Activated CD8-positive, alpha-beta T cell treated with anti-CD3 and anti-CD28 coated beads for 36 hours (primary cell): Measurements from ENCODE around the gene CDH13. TPM values are rescaled to one million over a fixed set of nuclear protein-coding genes. Genes with fewer than 3 reads are reported as not detected.

Experiments used
- ATAC-seq: fragments of 200-7000 bp; cut with Tn5 transposase; one replicate; pipeline ENCODE4 v1.10.0; 2021; ENCODE audit warnings: mild to moderate bottlenecking, moderate library complexity
- CTCF ChIA-PET: fragments of 350-600 bp; sonication (Branson Sonifier 250); formaldehyde crosslinking; loops from one replicate; lab custom pipeline; 2021; ENCODE audit warnings: antibody characterized with exemption; lab: Charles Lee
- POLR2A ChIA-PET: fragments of 350-600 bp; sonication (Branson Sonifier 250); formaldehyde crosslinking; loops from one replicate; lab custom pipeline; 2021; ENCODE audit warnings: antibody characterized with exemption; lab: Charles Lee
- DNase-seq: peaks from one replicate; pipeline ENCODE4 v3.0.0-alpha.2; 2020
- H3K27ac Mint-ChIP-seq: one replicate; pipeline ENCODE4 v1.8.0; 2021; ENCODE audit warnings: mild to moderate bottlenecking, mixed read lengths
- H3K27me3 Mint-ChIP-seq: one replicate; pipeline ENCODE4 v1.8.0; 2021; ENCODE audit warnings: mixed read lengths
- H3K36me3 Mint-ChIP-seq: one replicate; pipeline ENCODE4 v1.8.0; 2021; ENCODE audit warnings: low read depth, mixed read lengths
- H3K4me1 Mint-ChIP-seq: one replicate; pipeline ENCODE4 v1.8.0; 2021; ENCODE audit warnings: low read depth, mixed read lengths
- H3K4me3 Mint-ChIP-seq: one replicate; pipeline ENCODE4 v1.8.0; 2021; ENCODE audit warnings: mild to moderate bottlenecking, moderate library complexity, mixed read lengths
- H3K9me3 Mint-ChIP-seq: one replicate; pipeline ENCODE4 v1.8.0; 2021; ENCODE audit warnings: mixed read lengths
- CTCF ChIP-seq: fragments of 200-600 bp; IDR thresholded peaks from one replicate; pipeline ENCODE4 v1.8.0; 2022; ENCODE audit warnings: antibody characterized with exemption, mild to moderate bottlenecking
- intact Hi-C: fragments of 100-400 bp; cut with micrococcal nuclease; formaldehyde crosslinking; loops from one replicate; pipeline ENCODE4 v1.10.0; 2022
- total RNA-seq, 2 experiments: library from RNA; stranded (reverse); gene quantifications; one replicate each; pipeline ENCODE4 v1.2.3, GENCODE V29; 2021

CDH13 gene
- total RNA-seq, 2 experiments from 2014 or later: not detected

- peaks cover 2% of the 10 kb centered on the region for H3K27me3 Mint-ChIP-seq
- DNase-seq: no peak
- TF ChIP-seq CTCF: no peak
- H3K36me3 Mint-ChIP-seq: no peaks in the 10 kb centered on the region
- CTCF ChIA-PET: no interaction called here
- POLR2A ChIA-PET: no interaction called here
- no peak overlapping the region for H3K27ac Mint-ChIP-seq
- intact Hi-C loops: no loop called here
- H3K4me1 Mint-ChIP-seq: peaks cover 4% of the 10 kb centered on the region
- no peak for ATAC-seq
- H3K4me3 Mint-ChIP-seq: no peak overlapping the region
- H3K9me3 Mint-ChIP-seq: no peaks in the 10 kb centered on the region
Measured at GRCh38 chr16:82758904-82759303, 132.1 kb downstream of the CDH13 start.

GRCh38 chr16:82761236-82761635 lies 134.5 kb downstream of the CDH13 start:
- DNase-seq (no peak), ATAC-seq (no peak)
- POLR2A ChIA-PET: no interaction called here
- Mint-ChIP-seq H3K36me3 (no peaks in the 10 kb centered on the region), H3K4me3 (no peak overlapping the region), H3K27me3 (peaks cover 2% of the 10 kb centered on the region), H3K27ac (no peak overlapping the region), H3K9me3 (no peaks in the 10 kb centered on the region), H3K4me1 (peaks cover 4% of the 10 kb centered on the region)
- intact Hi-C loops: no loop called here
- CTCF ChIA-PET: no interaction called here
- no peak for TF ChIP-seq CTCF

GRCh38 chr16:82761858-82762257 lies 135.1 kb downstream of the CDH13 start:
- DNase-seq (no peak), ATAC-seq (no peak)
- Mint-ChIP-seq H3K4me1 (peaks cover 4% of the 10 kb centered on the region), H3K36me3 (no peaks in the 10 kb centered on the region), H3K9me3 (no peaks in the 10 kb centered on the region), H3K4me3 (no peak overlapping the region), H3K27ac (no peak overlapping the region), H3K27me3 (peaks cover 3% of the 10 kb centered on the region)
- TF ChIP-seq CTCF: no peak
- intact Hi-C loops: no loop called here
- ChIA-PET CTCF (interaction anchor here (1.2 kb wide), 1 partner anchor 56 kb away, joined by 3 read pairs; no protein-coding TSS in a partner anchor), POLR2A (no interaction called here)

GRCh38 chr16:82763371-82763770 lies 136.6 kb downstream of the CDH13 start:
- ChIA-PET POLR2A (no interaction called here), CTCF (no interaction called here)
- DNase-seq: no peak
- Mint-ChIP-seq H3K9me3 (no peaks in the 10 kb centered on the region), H3K27ac (no peak overlapping the region), H3K4me3 (no peak overlapping the region), H3K36me3 (no peaks in the 10 kb centered on the region), H3K27me3 (peaks cover 8% of the 10 kb centered on the region), H3K4me1 (peaks cover 4% of the 10 kb centered on the region)
- TF ChIP-seq CTCF: no peak
- intact Hi-C loops: no loop called here
- ATAC-seq: no peak

GRCh38 chr16:82767198-82767597 lies 140.4 kb downstream of the CDH13 start:
- Mint-ChIP-seq H3K9me3 (no peaks in the 10 kb centered on the region), H3K36me3 (no peaks in the 10 kb centered on the region), H3K4me1 (no peaks in the 10 kb centered on the region), H3K4me3 (no peak overlapping the region), H3K27me3 (peaks cover 10% of the 10 kb centered on the region), H3K27ac (no peak overlapping the region)
- no peak for TF ChIP-seq CTCF
- ChIA-PET CTCF (no interaction called here), POLR2A (no interaction called here)
- ATAC-seq: no peak
- intact Hi-C loops: no loop called here
- no peak for DNase-seq
